Measurements from ENCODE around the gene SRRM2.

SRRM2 gene

GRCh38 chr16:2762711-2763110, 10.3 kb downstream of the SRRM2 start:
- DNase-seq (ENCODE audit: low read depth, low spot score), result no peak

- no peak for DNase-seq (ENCODE audit: low read depth, low spot score)
Observed at GRCh38 chr16:2763173-2763572, 10.7 kb downstream of the SRRM2 start.

- DNase-seq (ENCODE audit: low read depth, low spot score), result no peak
Observed at GRCh38 chr16:2764718-2765117, 12.3 kb downstream of the SRRM2 start.

GRCh38 chr16:2765462-2766404, 13.3 kb downstream of the SRRM2 start:
- no peak for DNase-seq (ENCODE audit: low read depth, low spot score)

- DNase-seq (ENCODE audit: low read depth, low spot score), result no peak
Observed at GRCh38 chr16:2766430-2767139, 14.1 kb downstream of the SRRM2 start.

- DNase-seq (ENCODE audit: low read depth, low spot score), result no peak
Observed at GRCh38 chr16:2767140-2767731, 14.8 kb downstream of the SRRM2 start.

- no peak for DNase-seq (ENCODE audit: low read depth, low spot score)
Observed at GRCh38 chr16:2767891-2768290, 15.5 kb downstream of the SRRM2 start.

GRCh38 chr16:2768403-2769089, 16.1 kb downstream of the SRRM2 start:
- DNase-seq (ENCODE audit: low read depth, low spot score), result no peak

- DNase-seq (ENCODE audit: low read depth, low spot score), result no peak
Observed at GRCh38 chr16:2769100-2769529, 16.7 kb downstream of the SRRM2 start.

- no peak for DNase-seq (ENCODE audit: low read depth, low spot score)
Observed at GRCh38 chr16:2769675-2770056, 17.2 kb downstream of the SRRM2 start.

GRCh38 chr16:2770057-2770951, 17.9 kb downstream of the SRRM2 start:
- no peak for DNase-seq (ENCODE audit: low read depth, low spot score)

GRCh38 chr16:2771496-2772402, 19.3 kb downstream of the SRRM2 start:
- DNase-seq (ENCODE audit: low read depth, low spot score), result no peak

- DNase-seq (ENCODE audit: low read depth, low spot score), result no peak
Observed at GRCh38 chr16:2773188-2773968, 20.9 kb downstream of the SRRM2 start.

- no peak for DNase-seq (ENCODE audit: low read depth, low spot score)
Observed at GRCh38 chr16:2774161-2774891, 21.9 kb downstream of the SRRM2 start.

- DNase-seq (ENCODE audit: low read depth, low spot score), result no peak
Observed at GRCh38 chr16:2775131-2775716, 22.8 kb downstream of the SRRM2 start.

- DNase-seq (ENCODE audit: low read depth, low spot score), result no peak
Observed at GRCh38 chr16:2775765-2776499, 23.5 kb downstream of the SRRM2 start.

- DNase-seq (ENCODE audit: low read depth, low spot score), result no peak
Observed at GRCh38 chr16:2776500-2777139, 24.2 kb downstream of the SRRM2 start.

Data from activated naive CD8-positive, alpha-beta T cell treated with anti-CD3 and anti-CD28 coated beads, Interleukin-2, amount 50 U/mL, for 16 hours (primary cell).